ENCODE measurements around the gene SPEN. TPM values are rescaled to one million over a fixed set of nuclear protein-coding genes. Genes with fewer than 3 reads are reported as not detected.

The SPEN gene
- total and polyA plus RNA-seq, 9 of the 15 experiments (the other 6 are each of a cell fraction or from before 2014, with no cell fraction given): 5.7 to 87.5 (median 27.2) TPM

- TF ChIP-seq ZNF277 (CRISPR knock-in tag; IDR thresholded peaks at IDR 0.05; ENCODE audit: borderline replicate concordance) (no peak), SRSF3 (IDR thresholded peaks at IDR 0.05; ENCODE audit: insufficient read depth, low read length) (no peak), ARNT (IDR thresholded peaks at IDR 0.05) (peak; percentile 34 to 63; a peak in 2 of 4 replicates), JUND (IDR thresholded peaks at IDR 0.05; ENCODE audit: borderline replicate concordance, low read depth, low read length) (peak; percentile 62; the same call in 1 of the 2 replicates), JUND (tag; IDR thresholded peaks at IDR 0.05; ENCODE audit: borderline replicate concordance, low read depth, low read length) (peak; percentile 67; the same call in 1 of the 3 replicates), BCLAF1 (IDR thresholded peaks at IDR 0.05; ENCODE audit: borderline replicate concordance in 1 of 2, control insufficient read depth in 1 of 2, low read depth in 2 of 2, low read length in 1 of 2) (no peak), ZNF282 (CRISPR knock-in tag; IDR thresholded peaks at IDR 0.05) (no peak), ZNF695 (CRISPR knock-in tag; IDR thresholded peaks at IDR 0.05) (0 out of 2 replicates have a peak, but pooled peaks have one; percentile 85), SMARCA5 (IDR thresholded peaks at IDR 0.05) (no peak), TBL1XR1 (IDR thresholded peaks at IDR 0.05; ENCODE audit: low read length in 2 of 2) (peak; percentile 42 to 89; a peak in 2 of 4 replicates), CBFA2T3 (IDR thresholded peaks at IDR 0.05) (no peak), CEBPG (CRISPR knock-in tag; IDR thresholded peaks at IDR 0.05) (no peak), CEBPG (tag; conservative IDR thresholded peaks at IDR 0.05 in 1 of 2, IDR thresholded peaks at IDR 0.05 in 1 of 2) (peak in 1 of 2 experiments; percentile 29; a peak in 1 of 4 replicates), ZFP36 (IDR thresholded peaks at IDR 0.05; ENCODE audit: low read depth, low read length, partially characterized antibody) (no peak), ESRRB (CRISPR knock-in tag; IDR thresholded peaks at IDR 0.05; ENCODE audit: borderline replicate concordance) (no peak), ESRRA (IDR thresholded peaks at IDR 0.05; ENCODE audit: borderline replicate concordance, low read depth) (0 out of 2 replicates have a peak, but pooled peaks have one; percentile 40), POLR2A (conservative IDR thresholded peaks at IDR 0.05) (peak; percentile 96), TCF15 (CRISPR knock-in tag; IDR thresholded peaks at IDR 0.05) (peak; percentile 71; the same call in 1 of the 2 replicates), GABPB2 (CRISPR knock-in tag; conservative IDR thresholded peaks at IDR 0.05) (0 out of 2 replicates have a peak, but pooled peaks have one; percentile 52), SMC3 (conservative IDR thresholded peaks at IDR 0.05; ENCODE audit: insufficient read depth, low read depth, low read length) (0 out of 2 replicates have a peak, but pooled peaks have one; percentile 4), HLTF (IDR thresholded peaks at IDR 0.05) (peak; percentile 13; the same call in 1 of the 2 replicates), ZNF41 (CRISPR knock-in tag; conservative IDR thresholded peaks at IDR 0.05) (peak; percentile 86), CAMTA2 (CRISPR knock-in tag; conservative IDR thresholded peaks at IDR 0.05) (no peak), TCF7L2 (IDR thresholded peaks at IDR 0.05; ENCODE audit: low read depth, low read length) (no peak), ZNF24 (IDR thresholded peaks at IDR 0.05) (no peak; the same call in 1 of the 2 replicates), ZNF232 (CRISPR knock-in tag; IDR thresholded peaks at IDR 0.05) (no peak)
Observed at GRCh38 chr1:15835741-15836510, 11.6 kb upstream of the SPEN start (continued).

Measured in K562 (cell line).